IMR-90 (cell line): ENCODE data around the gene WNT7B.

Source experiments
- BHLHE40 ChIP-seq: fragments of 150-350 bp; IDR thresholded peaks from 2 replicates; pipeline ENCODE4 v1.6.1; 2016; ENCODE audit warnings: mild to moderate bottlenecking, low read depth, low read length
- CEBPB ChIP-seq: IDR thresholded peaks from 2 replicates; pipeline ENCODE4 v1.6.1; 2012; ENCODE audit warnings: low read depth, low read length, improper control_type of control experiment
- CHD1 ChIP-seq: IDR thresholded peaks from 2 replicates; pipeline ENCODE4 v1.6.1; 2012; ENCODE audit warnings: low read depth, low read length, improper control_type of control experiment
- CTCF ChIP-seq: conservative IDR thresholded peaks from 2 replicates; pipeline ENCODE4 v1.5.1; 2012; ENCODE audit warnings: mild to moderate bottlenecking, low read depth, low read length, improper control_type of control experiment
- ELK1 ChIP-seq: fragments of 150-350 bp; IDR thresholded peaks from 2 replicates; pipeline ENCODE4 v1.6.1; 2016; ENCODE audit warnings: low read depth, mild to moderate bottlenecking, low read length, moderate library complexity, borderline replicate concordance
- MAFK ChIP-seq: IDR thresholded peaks from 2 replicates; pipeline ENCODE4 v1.6.1; 2012; ENCODE audit warnings: low read depth, low read length, improper control_type of control experiment
- MAZ ChIP-seq: IDR thresholded peaks from 2 replicates; pipeline ENCODE4 v1.6.1; 2012; ENCODE audit warnings: low read depth, mild to moderate bottlenecking, low read length, improper control_type of control experiment, moderate library complexity, borderline replicate concordance
- MXI1 ChIP-seq: IDR thresholded peaks from 2 replicates; pipeline ENCODE4 v1.6.1; 2012; ENCODE audit warnings: low read depth, mild to moderate bottlenecking, low read length, moderate library complexity, borderline replicate concordance
- NFE2L2 ChIP-seq: fragments of 150-350 bp; IDR thresholded peaks from 2 replicates; pipeline ENCODE4 v1.6.1; 2016; ENCODE audit warnings: low read depth, mild to moderate bottlenecking, low read length
- POLR2A ChIP-seq: IDR thresholded peaks from 2 replicates; pipeline ENCODE4 v1.6.1; 2012; ENCODE audit warnings: mild to moderate bottlenecking, low read depth, low read length
- RAD21 ChIP-seq: IDR thresholded peaks from 2 replicates; pipeline ENCODE4 v1.6.1; 2012; ENCODE audit warnings: low read length, improper control_type of control experiment
- RCOR1 ChIP-seq: IDR thresholded peaks from 2 replicates; pipeline ENCODE4 v1.6.1; 2012; ENCODE audit warnings: mild to moderate bottlenecking, low read length, improper control_type of control experiment; ENCODE audit not compliant: insufficient replicate concordance
- SMC3 ChIP-seq: fragments of 150-350 bp; IDR thresholded peaks from 2 replicates; pipeline ENCODE4 v1.6.1; 2016; ENCODE audit warnings: low read depth, mild to moderate bottlenecking, antibody characterized with exemption, low read length, moderate library complexity
- USF2 ChIP-seq: fragments of 150-350 bp; IDR thresholded peaks from 2 replicates; pipeline ENCODE4 v1.6.1; 2017; ENCODE audit warnings: mild to moderate bottlenecking, antibody characterized with exemption, low read length, low read depth

- TF ChIP-seq CTCF = no peak
- TF ChIP-seq RAD21 = no peak
- no peak for TF ChIP-seq POLR2A
- no peak for TF ChIP-seq RCOR1
- no peak for TF ChIP-seq CHD1
- no peak for TF ChIP-seq MAZ
- TF ChIP-seq CEBPB = no peak
- no peak for TF ChIP-seq BHLHE40
- no peak for TF ChIP-seq MAFK
- no peak for TF ChIP-seq USF2
- no peak for TF ChIP-seq MXI1
- no peak for TF ChIP-seq SMC3
- TF ChIP-seq NFE2L2 = no peak
- no peak for TF ChIP-seq ELK1
Observed at GRCh38 chr22:45907996-45908395, 69.0 kb downstream of the WNT7B start.
